ENCODE results near the gene MYOCD.

The MYOCD gene

DNA sequence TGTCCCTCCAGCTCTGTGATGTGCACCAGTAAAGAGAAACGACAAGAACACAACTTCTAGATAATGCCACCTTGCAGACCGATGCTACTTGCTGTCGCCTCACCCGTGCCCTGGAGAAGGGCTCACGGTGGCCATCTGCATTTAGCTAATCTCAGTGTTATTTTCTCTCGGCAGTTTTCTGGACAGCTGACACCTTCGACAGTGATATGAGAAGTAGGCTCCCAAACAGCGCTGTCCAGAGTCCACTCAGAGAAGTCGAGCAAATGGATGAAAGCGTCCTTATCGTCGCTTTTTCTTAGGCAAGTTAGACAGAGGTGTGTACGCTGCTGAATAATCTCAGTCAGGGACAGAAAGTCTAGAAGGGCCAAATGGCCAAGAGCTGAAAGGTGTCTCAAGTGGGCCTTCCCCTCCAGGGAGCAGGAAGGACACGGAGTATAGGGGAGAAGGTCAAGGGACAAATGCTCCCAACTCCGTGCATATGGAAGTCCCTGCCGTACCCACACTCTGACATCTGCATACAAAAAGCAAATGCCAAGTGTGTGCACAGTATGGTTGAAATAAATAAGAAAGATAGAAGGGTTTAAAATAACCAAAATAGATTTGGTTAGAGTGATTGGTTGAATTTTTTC is 42.4 kb upstream of the MYOCD start:
- Histone ChIP-seq H3K79me2 (ENCODE audit: insufficient read depth, low read length) (no peaks in the 10 kb centered on the region), H3K4me3 (ENCODE audit: low read depth in 1 of 2, low read length in 2 of 2) (no peak overlapping the region), H3K9me3 (ENCODE audit: insufficient read depth, low read length, severe bottlenecking) (no peaks in the 10 kb centered on the region), H2AFZ (ENCODE audit: low read depth, low read length) (no peak overlapping the region), H3K27me3 (ENCODE audit: insufficient read depth, low read length, poor library complexity) (no peaks in the 10 kb centered on the region), H4K20me1 (ENCODE audit: insufficient read depth, low read length) (no peaks in the 10 kb centered on the region), H3K36me3 (ENCODE audit: insufficient read depth, low read length) (no peaks in the 10 kb centered on the region), H3K9ac (ENCODE audit: low read depth, low read length) (no peak overlapping the region), H3K27ac (ENCODE audit: low read length) (no peak overlapping the region), H3K4me1 (ENCODE audit: insufficient read depth, low read length) (no peaks in the 10 kb centered on the region), H3K4me2 (ENCODE audit: insufficient read depth, low read length) (no peak overlapping the region)
- DNase-seq (no peak), ATAC-seq (ENCODE audit: insufficient read depth, low read depth) (no peak)
- TF ChIP-seq EZH2 (IDR thresholded peaks at IDR 0.05; ENCODE audit: borderline replicate concordance, low read depth, low read length, severe bottlenecking), result no peak
- TF ChIP-seq, protein P1, sequence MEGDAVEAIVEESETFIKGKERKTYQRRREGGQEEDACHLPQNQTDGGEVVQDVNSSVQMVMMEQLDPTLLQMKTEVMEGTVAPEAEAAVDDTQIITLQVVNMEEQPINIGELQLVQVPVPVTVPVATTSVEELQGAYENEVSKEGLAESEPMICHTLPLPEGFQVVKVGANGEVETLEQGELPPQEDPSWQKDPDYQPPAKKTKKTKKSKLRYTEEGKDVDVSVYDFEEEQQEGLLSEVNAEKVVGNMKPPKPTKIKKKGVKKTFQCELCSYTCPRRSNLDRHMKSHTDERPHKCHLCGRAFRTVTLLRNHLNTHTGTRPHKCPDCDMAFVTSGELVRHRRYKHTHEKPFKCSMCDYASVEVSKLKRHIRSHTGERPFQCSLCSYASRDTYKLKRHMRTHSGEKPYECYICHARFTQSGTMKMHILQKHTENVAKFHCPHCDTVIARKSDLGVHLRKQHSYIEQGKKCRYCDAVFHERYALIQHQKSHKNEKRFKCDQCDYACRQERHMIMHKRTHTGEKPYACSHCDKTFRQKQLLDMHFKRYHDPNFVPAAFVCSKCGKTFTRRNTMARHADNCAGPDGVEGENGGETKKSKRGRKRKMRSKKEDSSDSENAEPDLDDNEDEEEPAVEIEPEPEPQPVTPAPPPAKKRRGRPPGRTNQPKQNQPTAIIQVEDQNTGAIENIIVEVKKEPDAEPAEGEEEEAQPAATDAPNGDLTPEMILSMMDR (IDR thresholded peaks at IDR 0.05; ENCODE audit: borderline replicate concordance, extremely low read depth, low read length, poor library complexity, severe bottlenecking), result no peak

DNA sequence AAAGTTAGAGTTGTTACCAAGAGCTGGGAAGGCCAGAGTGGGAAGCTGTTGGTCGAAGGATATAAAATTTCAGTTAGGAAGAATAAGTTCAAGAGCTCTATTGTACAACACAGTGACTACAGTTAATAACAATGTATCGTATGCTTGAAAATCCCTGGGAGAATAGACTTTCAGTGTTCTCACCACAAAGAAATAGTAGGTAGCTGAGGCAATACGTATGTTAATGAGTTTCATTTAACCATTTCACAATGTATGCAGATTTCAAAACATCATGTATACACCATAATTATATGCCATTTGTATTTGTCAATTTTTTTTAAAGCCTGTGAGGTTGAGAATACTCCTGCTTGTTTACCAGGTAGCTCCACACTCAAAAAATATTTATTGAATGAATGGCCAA is 41.5 kb upstream of the MYOCD start:
- ATAC-seq (ENCODE audit: insufficient read depth, low read depth) (no peak), DNase-seq (no peak)
- Histone ChIP-seq H3K9ac (ENCODE audit: low read depth, low read length) (no peak overlapping the region), H3K9me3 (ENCODE audit: insufficient read depth, low read length, severe bottlenecking) (no peaks in the 10 kb centered on the region), H3K4me2 (ENCODE audit: insufficient read depth, low read length) (no peak overlapping the region), H3K27me3 (ENCODE audit: insufficient read depth, low read length, poor library complexity) (no peaks in the 10 kb centered on the region), H3K4me1 (ENCODE audit: insufficient read depth, low read length) (no peaks in the 10 kb centered on the region), H3K79me2 (ENCODE audit: insufficient read depth, low read length) (no peaks in the 10 kb centered on the region), H3K4me3 (ENCODE audit: low read depth in 1 of 2, low read length in 2 of 2) (no peak overlapping the region), H4K20me1 (ENCODE audit: insufficient read depth, low read length) (no peaks in the 10 kb centered on the region), H3K27ac (ENCODE audit: low read length) (no peak overlapping the region), H2AFZ (ENCODE audit: low read depth, low read length) (no peak overlapping the region), H3K36me3 (ENCODE audit: insufficient read depth, low read length) (no peaks in the 10 kb centered on the region)
- TF ChIP-seq, protein P1 (IDR thresholded peaks at IDR 0.05; ENCODE audit: borderline replicate concordance, extremely low read depth, low read length, poor library complexity, severe bottlenecking), result no peak
- TF ChIP-seq EZH2 (IDR thresholded peaks at IDR 0.05; ENCODE audit: borderline replicate concordance, low read depth, low read length, severe bottlenecking), result no peak

DNA sequence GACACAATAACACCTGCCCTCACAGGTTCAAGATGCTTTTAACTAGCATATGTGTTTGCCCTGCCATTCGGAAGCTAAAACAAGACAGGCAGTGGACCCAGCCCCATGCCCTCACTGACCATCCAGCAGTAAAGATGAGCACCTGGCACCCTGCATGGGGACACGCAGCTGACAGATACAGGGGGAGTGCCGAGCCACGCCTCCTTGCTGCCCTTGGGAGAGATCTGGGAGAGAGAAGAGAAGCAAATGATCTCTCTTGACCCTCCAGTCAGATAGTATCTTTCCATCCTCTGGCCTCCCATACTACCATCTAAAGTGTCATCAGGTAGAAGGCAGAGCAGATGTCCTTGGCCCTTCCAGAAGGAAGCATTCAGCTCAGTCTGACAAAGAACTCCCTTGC is 40.6 kb upstream of the MYOCD start:
- DNase-seq, result no peak
- Histone ChIP-seq H3K27ac (ENCODE audit: low read length) (no peak overlapping the region), H3K4me1 (ENCODE audit: insufficient read depth, low read length) (no peaks in the 10 kb centered on the region), H3K9me3 (ENCODE audit: insufficient read depth, low read length, severe bottlenecking) (no peaks in the 10 kb centered on the region), H3K36me3 (ENCODE audit: insufficient read depth, low read length) (no peaks in the 10 kb centered on the region), H2AFZ (ENCODE audit: low read depth, low read length) (no peak overlapping the region), H3K27me3 (ENCODE audit: insufficient read depth, low read length, poor library complexity) (no peaks in the 10 kb centered on the region), H4K20me1 (ENCODE audit: insufficient read depth, low read length) (no peaks in the 10 kb centered on the region), H3K4me3 (ENCODE audit: low read depth in 1 of 2, low read length in 2 of 2) (no peak overlapping the region), H3K4me2 (ENCODE audit: insufficient read depth, low read length) (no peak overlapping the region), H3K9ac (ENCODE audit: low read depth, low read length) (no peak overlapping the region), H3K79me2 (ENCODE audit: insufficient read depth, low read length) (no peaks in the 10 kb centered on the region)
- no peak for TF ChIP-seq EZH2 (IDR thresholded peaks at IDR 0.05; ENCODE audit: borderline replicate concordance, low read depth, low read length, severe bottlenecking)
- TF ChIP-seq, protein P1 (IDR thresholded peaks at IDR 0.05; ENCODE audit: borderline replicate concordance, extremely low read depth, low read length, poor library complexity, severe bottlenecking), result no peak
- no peak for ATAC-seq (ENCODE audit: insufficient read depth, low read depth)
